Suprapubic skin (tissue), 4 donors: ENCODE data around the gene HSD17B14. TPM values are rescaled to one million over a fixed set of nuclear protein-coding genes. Genes with fewer than 3 reads are reported as not detected.

ENCODE experiments used
- DNase-seq, 2 donors: peaks; one replicate each; pipeline ENCODE4 v3.0.0-alpha.2; 2019; ENCODE audit warnings: low spot score in 2 of 2
- H3K27ac ChIP-seq: fragments of 200-600 bp; sonication (generic); one replicate; pipeline ENCODE4 v1.5.1; 2019
- H3K27me3 ChIP-seq: fragments of 200-600 bp; sonication (generic); one replicate; pipeline ENCODE4 v1.5.1; 2019
- H3K36me3 ChIP-seq: fragments of 200-600 bp; sonication (generic); one replicate; pipeline ENCODE4 v1.5.1; 2019
- H3K4me1 ChIP-seq: fragments of 200-600 bp; sonication (generic); one replicate; pipeline ENCODE4 v1.5.1; 2019
- H3K4me3 ChIP-seq: fragments of 200-600 bp; sonication (generic); one replicate; pipeline ENCODE4 v1.5.1; 2019; ENCODE audit warnings: mild to moderate bottlenecking
- H3K9me3 ChIP-seq: fragments of 200-600 bp; sonication (generic); one replicate; pipeline ENCODE4 v1.5.1; 2019
- EP300 ChIP-seq: sonication (generic); formaldehyde crosslinking; IDR thresholded peaks from one replicate; pipeline ENCODE4 v1.6.1; 2017; ENCODE audit warnings: antibody characterized with exemption
- POLR2A ChIP-seq, 2 donors: fragments of 450-650 bp; IDR thresholded peaks; one replicate each; pipeline ENCODE4 v1.6.1; 2017; ENCODE audit warnings: antibody characterized with exemption in 2 of 2, mild to moderate bottlenecking in 2 of 2, moderate library complexity in 2 of 2
- POLR2AphosphoS5 ChIP-seq, 3 donors: sonication (generic); formaldehyde crosslinking; IDR thresholded peaks; one replicate each; pipeline ENCODE4 v1.6.1; 2017; ENCODE audit warnings: antibody characterized with exemption in 3 of 3
- WGBS: methylation state at CpG from one replicate; pipeline ENCODE4 v1.1.5; 2018; 5-methylcytosine and 5-hydroxymethylcytosine counted together
- total RNA-seq, 4 donors: library from RNA; depleted of rRNA; stranded (reverse); fragments of >200 nt; gene quantifications; one replicate each; pipeline ENCODE4 v1.1.0, GENCODE V29; 2016
- TF ChIP-seq, protein P1 (sequence below), 2 donors: fragments of 200-600 bp in 1 of 2; fragments of 450-650 bp in 1 of 2; sonication (generic) in 1 of 2; IDR thresholded peaks; one replicate each; pipeline ENCODE4 v1.5.1; 2016 to 2019; ENCODE audit warnings: antibody characterized with exemption in 2 of 2, mild to moderate bottlenecking in 1 of 2, moderate library complexity in 1 of 2

The HSD17B14 gene
- total RNA-seq, 4 donors from 2014 or later: 2.5 to 3.4 (median 3.1) TPM

DNA sequence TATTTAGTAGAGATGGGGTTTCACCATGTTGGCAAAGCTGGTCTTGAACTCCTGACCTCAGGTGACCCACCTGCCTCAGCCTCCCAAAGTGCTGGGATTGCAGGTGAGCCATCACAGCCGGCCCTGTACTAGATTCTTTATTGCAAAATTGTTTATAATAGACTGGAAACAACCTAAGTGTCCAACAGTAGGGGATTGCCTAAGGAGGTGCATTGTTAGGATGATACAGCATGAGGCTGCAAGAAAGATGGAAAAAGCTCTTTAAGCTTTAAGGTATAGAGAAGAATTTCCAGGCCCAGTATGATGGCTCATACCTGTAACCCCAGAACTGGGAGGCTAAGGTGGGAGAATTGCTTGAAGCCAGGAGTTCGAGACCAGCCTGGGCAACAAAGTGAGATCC is 33.7 kb downstream of the HSD17B14 start:
- Histone ChIP-seq H3K27me3 (no peaks in the 10 kb centered on the region), H3K36me3 (peaks cover 19% of the 10 kb centered on the region), H3K4me1 (peaks cover 8% of the 10 kb centered on the region), H3K27ac (no peak overlapping the region), H3K9me3 (no peaks in the 10 kb centered on the region), H3K4me3 (no peak overlapping the region)
- no peak for TF ChIP-seq EP300
- TF ChIP-seq, protein P1, sequence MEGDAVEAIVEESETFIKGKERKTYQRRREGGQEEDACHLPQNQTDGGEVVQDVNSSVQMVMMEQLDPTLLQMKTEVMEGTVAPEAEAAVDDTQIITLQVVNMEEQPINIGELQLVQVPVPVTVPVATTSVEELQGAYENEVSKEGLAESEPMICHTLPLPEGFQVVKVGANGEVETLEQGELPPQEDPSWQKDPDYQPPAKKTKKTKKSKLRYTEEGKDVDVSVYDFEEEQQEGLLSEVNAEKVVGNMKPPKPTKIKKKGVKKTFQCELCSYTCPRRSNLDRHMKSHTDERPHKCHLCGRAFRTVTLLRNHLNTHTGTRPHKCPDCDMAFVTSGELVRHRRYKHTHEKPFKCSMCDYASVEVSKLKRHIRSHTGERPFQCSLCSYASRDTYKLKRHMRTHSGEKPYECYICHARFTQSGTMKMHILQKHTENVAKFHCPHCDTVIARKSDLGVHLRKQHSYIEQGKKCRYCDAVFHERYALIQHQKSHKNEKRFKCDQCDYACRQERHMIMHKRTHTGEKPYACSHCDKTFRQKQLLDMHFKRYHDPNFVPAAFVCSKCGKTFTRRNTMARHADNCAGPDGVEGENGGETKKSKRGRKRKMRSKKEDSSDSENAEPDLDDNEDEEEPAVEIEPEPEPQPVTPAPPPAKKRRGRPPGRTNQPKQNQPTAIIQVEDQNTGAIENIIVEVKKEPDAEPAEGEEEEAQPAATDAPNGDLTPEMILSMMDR (IDR thresholded peaks at IDR 0.05): no peak
- TF ChIP-seq POLR2A (IDR thresholded peaks at IDR 0.05): no peak
- TF ChIP-seq POLR2AphosphoS5 (IDR thresholded peaks at IDR 0.05): no peak
- 92% methylated on average over 2 of the region's 2 CpGs for WGBS
- DNase-seq: no peak

DNA sequence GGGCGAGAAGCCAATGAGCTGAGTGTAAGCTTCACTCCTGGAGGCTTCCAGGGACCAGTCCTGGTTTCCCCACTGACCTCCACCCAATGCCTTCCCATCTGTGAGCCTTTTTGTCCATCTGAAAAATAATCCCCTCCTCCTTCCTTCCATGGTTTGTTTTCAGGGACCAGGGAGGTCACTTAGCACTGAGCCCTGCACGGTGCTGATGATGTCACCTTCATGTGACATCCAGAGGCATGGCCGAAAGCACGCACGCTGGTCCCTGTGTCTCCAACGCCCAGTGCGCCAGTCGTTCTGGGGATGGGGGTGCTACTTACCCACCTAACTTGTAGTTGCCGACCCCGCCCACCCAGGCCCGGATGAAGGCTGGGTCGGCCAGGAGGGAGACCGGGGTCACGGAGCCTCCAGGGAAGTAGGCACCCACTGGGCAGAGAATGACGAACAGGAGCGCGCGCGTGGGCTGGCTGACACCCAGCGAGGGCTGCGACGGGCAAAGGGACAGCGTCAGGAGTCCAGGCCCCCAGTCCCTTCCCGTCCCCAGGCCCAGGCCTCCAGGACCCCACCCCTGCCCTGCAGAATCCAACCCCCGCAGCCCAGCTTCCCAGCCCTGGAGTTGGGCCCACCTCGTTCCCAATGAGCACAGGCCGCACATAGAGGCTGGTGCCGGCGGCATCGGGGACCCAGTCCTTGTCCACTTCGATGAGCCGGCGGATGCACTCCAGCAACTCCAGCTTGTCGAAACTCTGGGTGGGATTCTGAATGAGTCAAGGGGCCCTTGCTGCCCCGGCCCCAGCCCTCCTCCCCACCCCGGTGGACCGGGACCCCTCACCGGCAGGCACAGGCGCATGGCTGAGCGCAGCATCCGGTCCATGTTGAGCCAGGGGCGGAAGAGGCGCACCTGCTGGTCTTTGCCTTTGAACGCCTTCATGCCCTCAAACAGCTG is 36.7 kb downstream of the HSD17B14 start:
- no peak overlapping the region for H3K4me3 ChIP-seq
- TF ChIP-seq POLR2A (IDR thresholded peaks at IDR 0.05) (no peak), EP300 (no peak), POLR2AphosphoS5 (IDR thresholded peaks at IDR 0.05) (no peak)
- TF ChIP-seq, protein P1 (IDR thresholded peaks at IDR 0.05): no peak
- peaks cover 15% of the 10 kb centered on the region for H3K4me1 ChIP-seq
- no peak for DNase-seq
- H3K9me3 ChIP-seq: no peaks in the 10 kb centered on the region
- peaks cover 18% of the 10 kb centered on the region for H3K36me3 ChIP-seq
- 92% methylated on average over 29 of the region's 44 CpGs for WGBS
- no peaks in the 10 kb centered on the region for H3K27me3 ChIP-seq
- no peak overlapping the region for H3K27ac ChIP-seq

- Histone ChIP-seq H3K9me3 (no peaks in the 10 kb centered on the region), H3K4me3 (no peak overlapping the region), H3K27me3 (no peaks in the 10 kb centered on the region), H3K36me3 (peaks cover 18% of the 10 kb centered on the region), H3K27ac (no peak overlapping the region), H3K4me1 (peaks cover 15% of the 10 kb centered on the region)
- no peak for DNase-seq
- no peak for TF ChIP-seq POLR2A (IDR thresholded peaks at IDR 0.05)
- no peak for TF ChIP-seq EP300
- TF ChIP-seq, protein P1 (IDR thresholded peaks at IDR 0.05): no peak
- no peak for TF ChIP-seq POLR2AphosphoS5 (IDR thresholded peaks at IDR 0.05)
- WGBS: no CpG with 5 or more reads among the region's 6 CpGs
Observed at GRCh38 chr19:48798937-48799336, 37.4 kb downstream of the HSD17B14 start.

DNA sequence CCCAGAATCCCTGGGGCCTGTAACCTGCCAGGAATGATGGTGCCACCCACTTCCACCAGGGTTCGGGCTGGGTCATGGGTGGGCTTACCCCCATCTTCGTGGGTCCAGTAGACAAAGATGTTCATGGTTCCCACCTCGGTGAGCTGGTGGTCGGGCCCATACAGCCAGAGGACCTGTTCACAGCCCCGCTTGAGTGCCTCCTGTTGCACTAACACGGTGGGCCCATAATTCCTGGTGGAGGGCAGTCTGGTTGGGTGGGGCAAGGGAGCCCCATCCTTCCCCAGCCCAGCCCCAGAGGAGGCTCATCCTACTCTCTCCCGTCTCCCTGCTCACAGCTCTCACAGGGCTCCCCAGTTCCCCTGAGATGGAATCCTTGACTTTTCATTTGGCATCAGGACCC is 39.2 kb downstream of the HSD17B14 start:
- no peak overlapping the region for H3K27ac ChIP-seq
- H3K4me3 ChIP-seq: no peak overlapping the region
- no peaks in the 10 kb centered on the region for H3K27me3 ChIP-seq
- 82% methylated on average over 7 of the region's 7 CpGs for WGBS
- peaks cover 15% of the 10 kb centered on the region for H3K4me1 ChIP-seq
- no peak for DNase-seq
- H3K9me3 ChIP-seq: no peaks in the 10 kb centered on the region
- peaks cover 9% of the 10 kb centered on the region for H3K36me3 ChIP-seq
- TF ChIP-seq POLR2AphosphoS5 (IDR thresholded peaks at IDR 0.05) (no peak), EP300 (no peak), POLR2A (IDR thresholded peaks at IDR 0.05) (no peak)
- TF ChIP-seq, protein P1 (IDR thresholded peaks at IDR 0.05): no peak

DNA sequence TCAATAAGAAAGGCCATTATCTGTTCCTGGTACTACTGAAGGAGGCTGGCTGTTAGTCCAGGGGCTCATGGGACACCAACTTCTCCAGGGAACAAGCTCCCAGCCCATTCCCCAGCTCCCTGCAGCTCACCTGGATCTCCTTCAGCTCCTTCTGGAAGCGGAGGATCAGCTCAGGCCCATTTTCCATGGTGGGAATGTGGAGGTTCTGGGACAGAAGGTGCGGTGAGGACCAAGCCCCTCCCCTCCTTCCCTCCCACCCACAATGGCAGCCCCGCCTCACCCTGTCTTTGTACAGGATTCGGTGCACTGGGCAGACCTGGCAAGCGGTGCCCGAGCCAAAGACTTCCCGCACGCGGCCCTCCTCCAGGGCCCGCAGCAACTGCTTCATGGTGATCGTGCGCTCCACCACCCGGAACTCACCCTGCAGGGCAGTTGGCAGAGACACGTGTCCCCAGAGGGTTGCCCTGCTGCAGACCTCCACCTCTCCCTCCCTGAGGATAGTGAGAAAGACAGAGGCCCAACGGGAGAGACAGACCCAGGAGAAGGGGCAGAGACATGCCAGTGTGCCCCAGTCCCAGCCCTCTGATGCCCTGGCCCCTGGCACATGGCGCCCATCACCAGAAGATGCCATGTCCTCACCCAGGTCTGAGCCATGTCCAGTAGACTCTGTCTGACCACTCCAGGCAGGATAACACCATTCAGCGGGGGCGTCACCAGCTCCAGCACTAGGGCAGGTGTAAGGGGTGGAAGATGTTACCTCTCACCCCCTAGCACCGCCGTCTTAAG is 39.8 kb downstream of the HSD17B14 start:
- H3K27ac ChIP-seq: peak overlapping the region; percentile 77
- 85% methylated on average over 17 of the region's 20 CpGs for WGBS
- TF ChIP-seq POLR2AphosphoS5 (IDR thresholded peaks at IDR 0.05) (no peak), POLR2A (IDR thresholded peaks at IDR 0.05) (no peak), EP300 (no peak)
- TF ChIP-seq, protein P1 (IDR thresholded peaks at IDR 0.05): no peak
- H3K27me3 ChIP-seq: no peaks in the 10 kb centered on the region
- H3K4me1 ChIP-seq: peaks cover 15% of the 10 kb centered on the region
- peaks cover 9% of the 10 kb centered on the region for H3K36me3 ChIP-seq
- H3K9me3 ChIP-seq: no peaks in the 10 kb centered on the region
- H3K4me3 ChIP-seq: no peak overlapping the region
- DNase-seq: no peak
